Naive thymus-derived CD4-positive, alpha-beta T cell (primary cell): ENCODE results near the gene DEAF1. TPM values are rescaled to one million over a fixed set of nuclear protein-coding genes. Genes with fewer than 3 reads are reported as not detected.

ENCODE experiments used
- ATAC-seq: fragments of 150-1000 bp; cut with Tn5 transposase; 2 replicates; pipeline ENCODE4 v1.10.0; 2021; ENCODE audit warnings: mild to moderate bottlenecking, moderate library complexity
- CTCF ChIA-PET: fragments of 350-600 bp; sonication (Branson Sonifier 250); formaldehyde crosslinking; loops from one replicate; lab custom pipeline; 2021; ENCODE audit warnings: antibody characterized with exemption; lab: Charles Lee
- POLR2A ChIA-PET: fragments of 350-600 bp; sonication (Branson Sonifier 250); formaldehyde crosslinking; loops from one replicate; lab custom pipeline; 2021; ENCODE audit warnings: antibody characterized with exemption, inconsistent platforms; lab: Charles Lee
- DNase-seq, 9 donors: peaks; one replicate each; pipeline versions ENCODE4 v3.0.0 to v3.0.0-alpha.2; 2020 to 2022; ENCODE audit warnings: mixed read lengths in 1 of 9
- H3K27ac ChIP-seq: one replicate; pipeline ENCODE4 v1.7.0; 2013; ENCODE audit warnings: mild to moderate bottlenecking, low read depth, low read length, moderate library complexity
- H3K27me3 ChIP-seq, 2 donors: one replicate each; pipeline ENCODE4 v1.7.0; 2013; ENCODE audit warnings: low read length in 2 of 2, mild to moderate bottlenecking in 2 of 2, moderate library complexity in 2 of 2; ENCODE audit not compliant: control insufficient read depth in 2 of 2, insufficient read depth in 2 of 2
- H3K36me3 ChIP-seq, 3 experiments: 1 replicate in 2 of 3; 2 replicates in 1 of 3; pipeline ENCODE4 v1.7.0; 2013; ENCODE audit warnings: low read length in 3 of 3, mild to moderate bottlenecking in 3 of 3, moderate library complexity in 1 of 3; ENCODE audit not compliant: insufficient read depth in 3 of 3, control insufficient read depth in 2 of 3
- H3K4me1 ChIP-seq, 2 donors: one replicate each; pipeline ENCODE4 v1.7.0; 2013; ENCODE audit warnings: low read length in 2 of 2, mild to moderate bottlenecking in 2 of 2, moderate library complexity in 1 of 2; ENCODE audit not compliant: control insufficient read depth in 2 of 2, insufficient read depth in 2 of 2
- H3K4me3 ChIP-seq: 2 replicates; pipeline ENCODE4 v1.7.0; 2013; ENCODE audit warnings: mild to moderate bottlenecking, low read length
- H3K9me3 ChIP-seq, 3 experiments: 1 replicate in 2 of 3; 2 replicates in 1 of 3; pipeline ENCODE4 v1.7.0; 2013; ENCODE audit warnings: low read length in 3 of 3; ENCODE audit not compliant: control insufficient read depth in 2 of 3
- H3K27ac Mint-ChIP-seq, 9 donors: one replicate each; pipeline ENCODE4 v1.8.0; 2020 to 2022; ENCODE audit warnings: mixed read lengths in 9 of 9, mild to moderate bottlenecking in 8 of 9, moderate library complexity in 5 of 9, inconsistent platforms in 2 of 9
- H3K27me3 Mint-ChIP-seq, 5 donors: one replicate each; pipeline ENCODE4 v1.8.0; 2021 to 2022; ENCODE audit warnings: mixed read lengths in 5 of 5, mild to moderate bottlenecking in 1 of 5
- H3K36me3 Mint-ChIP-seq, 5 donors: one replicate each; pipeline ENCODE4 v1.8.0; 2020 to 2022; ENCODE audit warnings: mixed read lengths in 5 of 5, mild to moderate bottlenecking in 3 of 5, inconsistent platforms in 1 of 5
- H3K4me1 Mint-ChIP-seq, 7 donors: one replicate each; pipeline ENCODE4 v1.8.0; 2020 to 2022; ENCODE audit warnings: mixed read lengths in 7 of 7, mild to moderate bottlenecking in 3 of 7, inconsistent platforms in 1 of 7
- H3K4me3 Mint-ChIP-seq, 10 donors: one replicate each; pipeline ENCODE4 v1.8.0; 2020 to 2022; ENCODE audit warnings: mild to moderate bottlenecking in 10 of 10, mixed read lengths in 10 of 10, moderate library complexity in 6 of 10, inconsistent platforms in 2 of 10
- H3K9me3 Mint-ChIP-seq, 11 donors: one replicate each; pipeline ENCODE4 v1.8.0; 2020 to 2022; ENCODE audit warnings: mixed read lengths in 11 of 11, mild to moderate bottlenecking in 4 of 11, inconsistent platforms in 1 of 11, moderate library complexity in 1 of 11
- intact Hi-C, 2 donors: fragments of 100-400 bp; cut with micrococcal nuclease; formaldehyde crosslinking; loops; one replicate each; pipeline ENCODE4 v1.15.1; 2023
- polyA plus RNA-seq, 2 donors: library from polyadenylated mRNA; unstranded; fragments of 300-500 nt; fragmentation: Illumina TruSeq; gene quantifications; one replicate each; pipeline ENCODE4 v1.2.3, GENCODE V29; 2021
- total RNA-seq, 6 experiments: library from RNA in 5 of 6; stranded (reverse) in 5 of 6; gene quantifications; 1 replicate in 5 of 6; 2 replicates in 1 of 6; pipeline ENCODE4 v1.2.3 and lab custom pipeline; 2021 to 2026

Gene DEAF1
- total and polyA plus RNA-seq, 7 experiments from 2014 or later: 33.0 to 117 (median 54.2) TPM

DNA sequence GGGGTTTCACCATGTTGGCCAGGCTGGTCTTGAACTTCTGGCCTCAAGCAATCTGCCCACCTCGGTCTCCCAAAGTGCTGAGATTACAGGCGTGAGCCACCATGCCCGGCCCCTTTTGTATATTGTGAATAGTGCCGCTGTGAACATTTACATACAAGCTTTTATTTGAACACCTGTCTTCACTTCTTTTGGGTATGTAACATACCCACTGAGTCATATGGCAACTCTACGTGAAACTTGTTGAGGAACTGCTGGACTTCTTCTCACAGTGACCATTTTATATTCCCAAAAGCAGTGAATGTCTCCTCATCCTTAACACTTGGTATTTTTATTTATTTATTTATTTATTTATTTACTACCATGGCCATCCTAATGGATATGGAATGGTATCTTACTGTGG lies 64.2 kb downstream of the DEAF1 start:
- Histone ChIP-seq H3K9me3 (no peaks in the 10 kb centered on the region), H3K27me3 (no peaks in the 10 kb centered on the region), H3K4me3 (no peak overlapping the region), H3K4me1 (peaks cover 0 to 7% of the 10 kb centered on the region in 2 donors), H3K27ac (no peak overlapping the region), H3K36me3 (no peaks in the 10 kb centered on the region)
- DNase-seq (no peak), ATAC-seq (no peak)
- H3K27me3 Mint-ChIP-seq: peaks cover 21 to 31% (median 23%) of the 10 kb centered on the region in 5 donors
- peaks cover 17 to 23% (median 20%) of the 10 kb centered on the region in 7 donors for H3K4me1 Mint-ChIP-seq
- CTCF ChIA-PET: no interaction called here
- no peak overlapping the region for H3K27ac Mint-ChIP-seq
- POLR2A ChIA-PET: interaction anchor here (1.4 kb wide), 1 partner anchor 15 kb away, joined by 3 read pairs; the partner anchor contains the start of gene IRF7
- intact Hi-C loops: no loop called here
- peaks cover 0 to 5% (median 0%) of the 10 kb centered on the region in 11 donors for H3K9me3 Mint-ChIP-seq
- H3K4me3 Mint-ChIP-seq: no peak overlapping the region
- H3K36me3 Mint-ChIP-seq: peaks cover 0 to 5% (median 0%) of the 10 kb centered on the region in 5 donors

DNA sequence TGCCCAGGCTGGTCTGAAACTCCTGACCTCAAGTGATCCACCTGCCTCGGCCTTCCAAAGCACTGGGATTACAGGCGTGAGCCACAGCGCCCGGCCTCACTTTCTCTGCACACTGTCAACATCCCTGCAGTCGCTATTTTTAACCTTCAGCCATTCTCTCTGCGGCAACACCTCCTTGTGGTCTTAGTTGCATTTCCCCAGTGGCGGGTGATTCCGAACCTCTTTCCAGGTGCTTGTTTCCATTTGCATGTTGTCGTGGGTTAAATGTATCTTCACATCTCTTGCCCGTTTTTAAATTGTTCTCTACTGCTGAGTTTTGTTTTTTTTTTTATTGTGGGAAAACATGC lies 65.8 kb downstream of the DEAF1 start:
- intact Hi-C loops: loop anchor here in 1 of 2 donors (1.0 kb wide), 2 partner anchors 69 to 74 kb away; partner anchors contain the start of genes LMNTD2 and RASSF7
- Mint-ChIP-seq H3K27ac (peak overlapping the region in 3 of 9 donors; percentile 11 to 34 (median 14)), H3K4me1 (peaks cover 17 to 23% (median 20%) of the 10 kb centered on the region in 7 donors), H3K27me3 (peaks cover 21 to 23% (median 22%) of the 10 kb centered on the region in 5 donors), H3K36me3 (peaks cover 0 to 5% (median 0%) of the 10 kb centered on the region in 5 donors), H3K9me3 (peaks cover 0 to 5% (median 0%) of the 10 kb centered on the region in 11 donors), H3K4me3 (peak overlapping the region; percentile 26 to 72 (median 56))
- ChIA-PET POLR2A (no interaction called here), CTCF (interaction anchor here (1.1 kb wide), 1 partner anchor 74 kb away, joined by 5 read pairs; no protein-coding TSS in a partner anchor)
- Histone ChIP-seq H3K4me3 (no peak overlapping the region), H3K4me1 (peaks cover 0 to 7% of the 10 kb centered on the region in 2 donors), H3K36me3 (no peaks in the 10 kb centered on the region), H3K27ac (no peak overlapping the region), H3K9me3 (no peaks in the 10 kb centered on the region), H3K27me3 (no peaks in the 10 kb centered on the region)
- peak in 1 of 9 donors; percentile 17 for DNase-seq
- ATAC-seq: peak; percentile 48

DNA sequence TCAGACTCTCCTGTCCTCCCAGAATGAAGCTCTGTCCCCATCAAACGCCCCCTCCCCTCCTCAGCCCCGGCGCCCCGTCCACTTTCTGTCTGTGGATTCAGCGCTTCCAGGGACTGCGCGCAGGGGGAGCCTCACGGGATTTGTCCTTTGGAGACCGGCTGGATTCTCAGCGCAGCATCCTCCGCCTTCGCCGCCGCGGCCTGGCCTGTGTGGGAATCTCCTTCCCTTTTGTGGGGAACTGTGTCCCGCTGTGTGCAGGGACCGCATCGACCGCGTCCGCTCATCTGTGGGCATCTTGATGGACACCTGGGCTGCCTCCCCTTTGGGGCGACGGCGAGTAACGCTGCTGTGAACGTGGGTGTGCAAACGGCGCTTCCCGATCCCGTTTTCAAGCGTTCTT lies 67.0 kb downstream of the DEAF1 start:
- H3K36me3 Mint-ChIP-seq: peaks cover 0 to 5% (median 0%) of the 10 kb centered on the region in 5 donors
- H3K36me3 ChIP-seq: no peaks in the 10 kb centered on the region
- peaks cover 17 to 23% (median 20%) of the 10 kb centered on the region in 7 donors for H3K4me1 Mint-ChIP-seq
- ATAC-seq: no peak
- H3K27me3 Mint-ChIP-seq: peaks cover 21 to 28% (median 22%) of the 10 kb centered on the region in 5 donors
- CTCF ChIA-PET: no interaction called here
- H3K27ac ChIP-seq: no peak overlapping the region
- intact Hi-C loops: no loop called here
- H3K27ac Mint-ChIP-seq: peak overlapping the region in 1 of 9 donors; percentile 59
- no peak overlapping the region for H3K4me3 ChIP-seq
- POLR2A ChIA-PET: no interaction called here
- DNase-seq: no peak
- H3K4me3 Mint-ChIP-seq: peak overlapping the region in 8 of 10 donors; percentile 33 to 68 (median 58)
- peaks cover 0 to 7% of the 10 kb centered on the region in 2 donors for H3K4me1 ChIP-seq
- H3K27me3 ChIP-seq: no peaks in the 10 kb centered on the region
- H3K9me3 Mint-ChIP-seq: peaks cover 0 to 5% (median 0%) of the 10 kb centered on the region in 11 donors
- H3K9me3 ChIP-seq: no peaks in the 10 kb centered on the region

DNA sequence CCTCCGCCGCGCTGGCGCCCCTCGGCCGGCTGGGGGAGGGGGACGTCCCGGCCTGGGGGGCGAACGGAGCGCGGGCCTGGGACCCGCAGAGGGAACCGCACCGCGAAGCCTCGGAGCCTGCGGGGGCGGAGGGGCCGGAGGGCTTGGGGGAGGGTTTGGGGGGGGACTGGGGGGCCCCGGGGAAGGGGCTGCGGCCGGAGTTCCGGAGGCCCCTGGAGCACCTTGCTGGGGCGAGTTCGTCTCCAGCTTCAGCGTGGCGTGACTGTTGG lies 67.8 kb downstream of the DEAF1 start:
- intact Hi-C loops: no loop called here
- peaks cover 0 to 5% (median 0%) of the 10 kb centered on the region in 5 donors for H3K36me3 Mint-ChIP-seq
- peaks cover 0 to 7% of the 10 kb centered on the region in 2 donors for H3K4me1 ChIP-seq
- ChIA-PET POLR2A (no interaction called here), CTCF (no interaction called here)
- H3K27ac ChIP-seq: no peak overlapping the region
- DNase-seq (peak in 1 of 9 donors; percentile 6), ATAC-seq (no peak)
- H3K27ac Mint-ChIP-seq: no peak overlapping the region
- H3K36me3 ChIP-seq: no peaks in the 10 kb centered on the region
- peaks cover 21 to 28% (median 22%) of the 10 kb centered on the region in 5 donors for H3K27me3 Mint-ChIP-seq
- no peak overlapping the region for H3K4me3 Mint-ChIP-seq
- no peaks in the 10 kb centered on the region for H3K27me3 ChIP-seq
- peaks cover 17 to 23% (median 20%) of the 10 kb centered on the region in 7 donors for H3K4me1 Mint-ChIP-seq
- peaks cover 0 to 5% (median 0%) of the 10 kb centered on the region in 11 donors for H3K9me3 Mint-ChIP-seq
- no peaks in the 10 kb centered on the region for H3K9me3 ChIP-seq
- no peak overlapping the region for H3K4me3 ChIP-seq

DNA sequence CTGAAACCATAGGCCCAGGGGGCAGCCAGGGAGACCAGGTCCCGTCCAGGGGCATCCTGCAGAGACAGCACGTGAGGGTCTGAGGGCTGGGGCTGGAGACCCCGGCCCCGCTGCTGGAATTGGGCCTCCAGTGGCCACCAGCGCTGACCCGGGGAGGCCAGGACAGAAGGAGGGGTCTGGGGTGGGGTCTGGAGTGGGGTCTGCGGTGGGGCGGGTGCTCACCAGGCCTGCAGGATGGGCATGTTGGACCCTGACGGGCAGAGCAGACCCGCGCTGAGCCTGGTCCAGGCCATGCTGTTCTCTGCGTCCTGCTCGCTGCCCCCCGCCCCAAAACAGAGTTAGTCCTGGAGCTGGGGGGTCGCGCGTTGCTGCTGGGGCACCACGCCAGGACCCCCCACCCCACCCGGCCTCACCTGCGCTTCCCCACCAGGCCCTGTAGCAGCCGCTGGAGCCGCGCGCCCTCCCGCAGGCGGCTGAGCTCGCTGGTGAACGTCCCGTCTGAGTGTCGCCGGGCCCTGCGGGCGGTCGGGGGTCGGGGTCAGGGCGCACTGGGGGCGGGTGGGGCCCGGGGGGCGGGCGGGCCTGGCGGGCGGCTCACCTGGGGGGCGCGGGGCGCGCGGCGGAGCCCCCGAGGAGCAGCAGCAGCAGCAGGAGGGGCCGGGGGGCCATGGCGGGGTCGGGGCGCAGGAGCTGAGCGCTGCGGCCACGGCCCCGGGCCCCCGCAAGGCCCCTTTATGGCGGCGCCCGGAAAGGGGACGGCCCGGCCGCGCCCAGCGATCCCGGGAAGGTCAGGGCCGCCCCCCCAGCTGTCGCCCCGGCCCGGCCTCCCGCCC lies 68.3 kb downstream of the DEAF1 start, which contains the start of gene SCT:
Gene SCT (minus strand): TSS at position 707 of the 833 bp plus-strand sequence. CDS start 38 bp downstream, at position 669.
- peaks cover 0 to 5% (median 0%) of the 10 kb centered on the region in 5 donors for H3K36me3 Mint-ChIP-seq
- CTCF ChIA-PET: no interaction called here

DNA sequence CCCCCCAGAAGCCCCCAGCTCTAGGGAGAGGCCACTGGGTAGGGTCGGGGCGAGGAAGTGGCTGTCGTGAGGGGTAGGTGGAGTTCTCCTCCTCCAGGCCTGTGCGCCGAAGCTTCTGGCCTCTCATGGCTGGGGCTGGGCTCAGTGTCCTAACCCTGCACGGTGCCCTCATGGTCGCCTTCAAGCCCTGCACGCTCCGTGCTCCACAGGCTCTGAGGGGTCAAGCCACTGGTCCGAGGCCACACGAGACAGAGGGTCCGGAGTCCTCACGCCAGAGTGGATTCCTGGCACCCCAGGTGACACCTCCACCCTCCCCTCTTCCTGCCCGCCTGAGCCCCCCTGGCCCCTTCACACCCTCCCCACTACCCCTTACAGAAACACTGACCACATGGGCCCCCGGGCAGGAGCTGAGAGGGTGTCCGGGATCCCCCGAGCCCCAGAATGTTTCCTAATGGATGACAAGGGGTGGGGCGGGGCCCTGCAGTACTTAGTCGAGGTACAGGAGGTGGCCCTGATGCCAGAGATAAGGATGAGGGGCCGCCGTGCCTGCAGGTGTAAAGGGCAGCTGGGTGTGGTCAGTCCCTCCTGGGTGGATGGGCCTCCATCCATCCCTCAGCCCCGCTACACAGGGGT lies 69.3 kb downstream of the DEAF1 start:
- DNase-seq: peak in 1 of 9 donors; percentile 6
- no peaks in the 10 kb centered on the region for H3K27me3 ChIP-seq
- ATAC-seq: no peak

More for the DNA sequence above, 68.3 kb downstream of the DEAF1 start, which contains the start of gene SCT:
- Histone ChIP-seq H3K27me3 (no peaks in the 10 kb centered on the region), H3K9me3 (no peaks in the 10 kb centered on the region), H3K27ac (no peak within 1 kb of the TSS), H3K36me3 (no peaks in the 10 kb centered on the region), H3K4me3 (no peak within 1 kb of the TSS), H3K4me1 (peaks cover 0 to 7% of the 10 kb centered on the region in 2 donors)
- peaks cover 17 to 23% (median 20%) of the 10 kb centered on the region in 7 donors for H3K4me1 Mint-ChIP-seq
- intact Hi-C loops: no loop called here
- ATAC-seq: peak; percentile 17
- peaks cover 0 to 5% (median 0%) of the 10 kb centered on the region in 11 donors for H3K9me3 Mint-ChIP-seq
- DNase-seq: peak in 1 of 9 donors; percentile 13
- POLR2A ChIA-PET: no interaction called here
- peaks cover 21 to 28% (median 22%) of the 10 kb centered on the region in 5 donors for H3K27me3 Mint-ChIP-seq
- H3K4me3 Mint-ChIP-seq: peak within 1 kb of the TSS in 6 of 10 donors; percentile 7 to 68 (median 59)
- peak within 1 kb of the TSS in 2 of 9 donors; percentile 59 to 81 for H3K27ac Mint-ChIP-seq

More for the DNA sequence above, 69.3 kb downstream of the DEAF1 start:
- Mint-ChIP-seq H3K4me1 (peaks cover 17 to 23% (median 20%) of the 10 kb centered on the region in 7 donors), H3K27ac (no peak overlapping the region), H3K36me3 (peaks cover 0 to 5% (median 0%) of the 10 kb centered on the region in 5 donors), H3K9me3 (peaks cover 0 to 5% (median 0%) of the 10 kb centered on the region in 11 donors), H3K27me3 (peaks cover 21 to 28% (median 22%) of the 10 kb centered on the region in 5 donors), H3K4me3 (peak overlapping the region in 1 of 10 donors; percentile 52)
- Histone ChIP-seq H3K4me3 (no peak overlapping the region), H3K9me3 (no peaks in the 10 kb centered on the region), H3K27ac (no peak overlapping the region), H3K4me1 (peaks cover 0 to 7% of the 10 kb centered on the region in 2 donors), H3K36me3 (no peaks in the 10 kb centered on the region)
- POLR2A ChIA-PET: no interaction called here
- intact Hi-C loops: no loop called here
- CTCF ChIA-PET: no interaction called here
